Subcutaneous abdominal adipose tissue (tissue), 5 donors: ENCODE measurements around the gene NGB.

Source experiments
- H3K27ac ChIP-seq: one replicate; pipeline ENCODE4 v1.7.0; 2013; ENCODE audit warnings: low read depth, mild to moderate bottlenecking, inconsistent platforms, low read length, moderate library complexity
- H3K27me3 ChIP-seq, 5 donors: one replicate each; pipeline ENCODE4 v1.7.0; 2013; ENCODE audit warnings: low read length in 5 of 5, inconsistent platforms in 1 of 5; ENCODE audit not compliant: control insufficient read depth in 5 of 5, insufficient read depth in 4 of 5
- H3K36me3 ChIP-seq, 5 donors: one replicate each; pipeline ENCODE4 v1.7.0; 2013; ENCODE audit warnings: low read length in 5 of 5; ENCODE audit not compliant: control insufficient read depth in 5 of 5, insufficient read depth in 5 of 5
- H3K4me1 ChIP-seq, 5 donors: one replicate each; pipeline ENCODE4 v1.7.0; 2013; ENCODE audit warnings: low read length in 5 of 5, mild to moderate bottlenecking in 3 of 5, moderate library complexity in 1 of 5; ENCODE audit not compliant: control insufficient read depth in 5 of 5, insufficient read depth in 5 of 5
- H3K4me3 ChIP-seq, 5 donors: one replicate each; pipeline ENCODE4 v1.7.0; 2013; ENCODE audit warnings: low read length in 5 of 5, low read depth in 1 of 5
- H3K9ac ChIP-seq, 5 donors: one replicate each; pipeline ENCODE4 v1.7.0; 2013; ENCODE audit warnings: low read length in 5 of 5, mild to moderate bottlenecking in 4 of 5, moderate library complexity in 3 of 5
- H3K9me3 ChIP-seq, 5 donors: one replicate each; pipeline ENCODE4 v1.7.0; 2013; ENCODE audit warnings: low read length in 5 of 5; ENCODE audit not compliant: control insufficient read depth in 5 of 5
- donor health status: healthy.
- donor health status: healthy.
- donor health status: healthy.
- donor health status: healthy.
- donor health status: healthy.

The NGB gene

GRCh38 chr14:77257700-77258099, 13.3 kb downstream of the NGB start:
- Histone ChIP-seq H3K4me1 (no peaks in the 10 kb centered on the region), H3K27me3 (peaks cover 6 to 23% (median 14%) of the 10 kb centered on the region in 5 donors), H3K36me3 (no peaks in the 10 kb centered on the region), H3K4me3 (no peak overlapping the region), H3K27ac (no peak overlapping the region), H3K9me3 (no peaks in the 10 kb centered on the region), H3K9ac (no peak overlapping the region)

GRCh38 chr14:77256694-77257093, 14.3 kb downstream of the NGB start:
- H3K4me3 ChIP-seq, result no peak overlapping the region
- H3K27me3 ChIP-seq, result peaks cover 6 to 23% (median 14%) of the 10 kb centered on the region in 5 donors
- H3K9me3 ChIP-seq, result no peaks in the 10 kb centered on the region
- H3K9ac ChIP-seq, result no peak overlapping the region
- H3K4me1 ChIP-seq, result no peaks in the 10 kb centered on the region
- no peak overlapping the region for H3K27ac ChIP-seq
- H3K36me3 ChIP-seq, result no peaks in the 10 kb centered on the region

GRCh38 chr14:77253333-77254190, 17.4 kb downstream of the NGB start:
- H3K27ac ChIP-seq, result no peak overlapping the region
- no peak overlapping the region for H3K4me3 ChIP-seq
- no peaks in the 10 kb centered on the region for H3K9me3 ChIP-seq
- H3K4me1 ChIP-seq, result no peaks in the 10 kb centered on the region
- no peak overlapping the region for H3K9ac ChIP-seq
- peaks cover 3 to 13% (median 7%) of the 10 kb centered on the region in 5 donors for H3K27me3 ChIP-seq
- H3K36me3 ChIP-seq, result no peaks in the 10 kb centered on the region

- H3K4me3 ChIP-seq, result no peak overlapping the region
- peaks cover 2 to 9% (median 3%) of the 10 kb centered on the region in 5 donors for H3K27me3 ChIP-seq
- no peaks in the 10 kb centered on the region for H3K36me3 ChIP-seq
- no peaks in the 10 kb centered on the region for H3K4me1 ChIP-seq
- no peak overlapping the region for H3K9ac ChIP-seq
- no peak overlapping the region for H3K27ac ChIP-seq
- no peaks in the 10 kb centered on the region for H3K9me3 ChIP-seq
These were observed 19.1 kb downstream of the NGB start for GRCh38 chr14:77251870-77252269.

- no peaks in the 10 kb centered on the region for H3K36me3 ChIP-seq
- peaks cover 0 to 9% (median 3%) of the 10 kb centered on the region in 5 donors for H3K27me3 ChIP-seq
- no peak overlapping the region for H3K9ac ChIP-seq
- H3K9me3 ChIP-seq, result no peaks in the 10 kb centered on the region
- no peak overlapping the region for H3K4me3 ChIP-seq
- no peaks in the 10 kb centered on the region for H3K4me1 ChIP-seq
- H3K27ac ChIP-seq, result no peak overlapping the region
These were observed 20.1 kb downstream of the NGB start for GRCh38 chr14:77250927-77251326.

GRCh38 chr14:77249286-77249685, 21.7 kb downstream of the NGB start:
- H3K4me3 ChIP-seq, result no peak overlapping the region
- H3K27me3 ChIP-seq, result peaks cover 0 to 9% (median 3%) of the 10 kb centered on the region in 5 donors
- no peak overlapping the region for H3K27ac ChIP-seq
- H3K4me1 ChIP-seq, result no peaks in the 10 kb centered on the region
- no peaks in the 10 kb centered on the region for H3K9me3 ChIP-seq
- H3K36me3 ChIP-seq, result no peaks in the 10 kb centered on the region
- no peak overlapping the region for H3K9ac ChIP-seq

- H3K9me3 ChIP-seq, result no peaks in the 10 kb centered on the region
- H3K9ac ChIP-seq, result no peak overlapping the region
These were observed 22.3 kb downstream of the NGB start for GRCh38 chr14:77248666-77249065.

GRCh38 chr14:77246784-77247183, 24.2 kb downstream of the NGB start:
- no peak overlapping the region for H3K27ac ChIP-seq
- no peaks in the 10 kb centered on the region for H3K4me1 ChIP-seq
- H3K36me3 ChIP-seq, result no peaks in the 10 kb centered on the region
- H3K4me3 ChIP-seq, result no peak overlapping the region
- H3K27me3 ChIP-seq, result no peaks in the 10 kb centered on the region
- no peaks in the 10 kb centered on the region for H3K9me3 ChIP-seq
- H3K9ac ChIP-seq, result no peak overlapping the region

More at GRCh38 chr14:77248666-77249065, 22.3 kb downstream of the NGB start:
- H3K36me3 ChIP-seq, result no peaks in the 10 kb centered on the region
- H3K27ac ChIP-seq, result no peak overlapping the region
- H3K4me3 ChIP-seq, result no peak overlapping the region
- no peaks in the 10 kb centered on the region for H3K4me1 ChIP-seq
- peaks cover 0 to 8% (median 3%) of the 10 kb centered on the region in 5 donors for H3K27me3 ChIP-seq

- Histone ChIP-seq H3K9me3 (no peaks in the 10 kb centered on the region), H3K4me1 (no peaks in the 10 kb centered on the region), H3K9ac (no peak overlapping the region), H3K27ac (no peak overlapping the region), H3K27me3 (no peaks in the 10 kb centered on the region), H3K36me3 (no peaks in the 10 kb centered on the region), H3K4me3 (no peak overlapping the region)
These were observed 25.2 kb downstream of the NGB start for GRCh38 chr14:77245820-77246219.

- no peaks in the 10 kb centered on the region for H3K4me1 ChIP-seq
- no peaks in the 10 kb centered on the region for H3K36me3 ChIP-seq
- H3K27ac ChIP-seq, result no peak overlapping the region
- no peaks in the 10 kb centered on the region for H3K27me3 ChIP-seq
- no peak overlapping the region for H3K9ac ChIP-seq
- H3K9me3 ChIP-seq, result no peaks in the 10 kb centered on the region
- no peak overlapping the region for H3K4me3 ChIP-seq
These were observed 27.2 kb downstream of the NGB start for GRCh38 chr14:77243853-77244252.
